Right lobe of liver (tissue), 4 donors: ENCODE measurements around the gene NTM.

Experiments
- POLR2A ChIP-seq: fragments of 450-650 bp; IDR thresholded peaks from one replicate; pipeline ENCODE4 v1.6.1; 2017; ENCODE audit warnings: antibody characterized with exemption, mild to moderate bottlenecking
- TF ChIP-seq, protein P1 (sequence below), 4 donors: fragments of 200-600 bp in 3 of 4; fragments of 450-650 bp in 1 of 4; IDR thresholded peaks; one replicate each; pipeline versions ENCODE4 v1.5.1 to v1.8.0; 2016 to 2022; ENCODE audit warnings: antibody characterized with exemption in 4 of 4, mild to moderate bottlenecking in 2 of 4
- donor health status: DM: no; HTN: no; CAD: no.
- donor health status: DM: no; HTN: no; CAD: no.
- donor health status: DM: no; HTN: yes; CAD: no.

DNA sequence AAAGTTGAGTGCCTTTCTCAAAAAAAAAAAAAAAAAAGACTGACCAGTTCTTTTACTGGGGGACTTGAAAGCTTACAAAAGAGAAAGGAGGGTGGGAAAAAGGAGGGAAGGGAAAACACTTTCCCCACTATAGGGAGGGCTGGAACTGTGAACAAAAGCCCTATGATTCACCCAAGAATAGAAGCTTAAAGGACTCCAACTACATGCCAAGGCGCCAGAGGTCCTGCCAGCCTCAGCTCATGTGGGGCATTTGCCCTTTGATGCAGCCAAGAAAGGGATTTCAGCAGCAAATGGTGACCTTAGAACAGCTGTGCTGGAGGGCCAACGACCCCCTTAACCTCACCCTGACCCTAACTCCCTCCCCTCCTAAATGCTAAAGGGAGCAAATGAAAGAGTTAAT is 160.0 kb downstream of the NTM start:
- TF ChIP-seq, protein P1, sequence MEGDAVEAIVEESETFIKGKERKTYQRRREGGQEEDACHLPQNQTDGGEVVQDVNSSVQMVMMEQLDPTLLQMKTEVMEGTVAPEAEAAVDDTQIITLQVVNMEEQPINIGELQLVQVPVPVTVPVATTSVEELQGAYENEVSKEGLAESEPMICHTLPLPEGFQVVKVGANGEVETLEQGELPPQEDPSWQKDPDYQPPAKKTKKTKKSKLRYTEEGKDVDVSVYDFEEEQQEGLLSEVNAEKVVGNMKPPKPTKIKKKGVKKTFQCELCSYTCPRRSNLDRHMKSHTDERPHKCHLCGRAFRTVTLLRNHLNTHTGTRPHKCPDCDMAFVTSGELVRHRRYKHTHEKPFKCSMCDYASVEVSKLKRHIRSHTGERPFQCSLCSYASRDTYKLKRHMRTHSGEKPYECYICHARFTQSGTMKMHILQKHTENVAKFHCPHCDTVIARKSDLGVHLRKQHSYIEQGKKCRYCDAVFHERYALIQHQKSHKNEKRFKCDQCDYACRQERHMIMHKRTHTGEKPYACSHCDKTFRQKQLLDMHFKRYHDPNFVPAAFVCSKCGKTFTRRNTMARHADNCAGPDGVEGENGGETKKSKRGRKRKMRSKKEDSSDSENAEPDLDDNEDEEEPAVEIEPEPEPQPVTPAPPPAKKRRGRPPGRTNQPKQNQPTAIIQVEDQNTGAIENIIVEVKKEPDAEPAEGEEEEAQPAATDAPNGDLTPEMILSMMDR (IDR thresholded peaks at IDR 0.05): no peak
- no peak for TF ChIP-seq POLR2A
